ENCODE results near the gene FAM110C.

The FAM110C gene, protein sequence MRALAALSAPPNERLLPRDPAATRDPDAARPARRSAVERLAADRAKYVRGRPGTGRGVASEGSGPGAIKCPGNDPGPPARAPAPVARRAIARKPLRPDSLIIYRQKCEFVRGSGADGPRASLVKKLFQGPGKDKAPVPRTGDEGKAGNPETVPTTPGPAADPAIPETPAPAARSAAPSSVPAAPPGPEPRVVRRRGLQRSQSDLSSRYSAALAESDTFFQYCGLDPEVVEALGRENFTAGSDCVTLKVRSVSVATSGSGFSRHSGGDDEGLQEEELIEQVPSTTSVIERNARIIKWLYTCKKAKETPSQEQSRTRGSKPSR

DNA sequence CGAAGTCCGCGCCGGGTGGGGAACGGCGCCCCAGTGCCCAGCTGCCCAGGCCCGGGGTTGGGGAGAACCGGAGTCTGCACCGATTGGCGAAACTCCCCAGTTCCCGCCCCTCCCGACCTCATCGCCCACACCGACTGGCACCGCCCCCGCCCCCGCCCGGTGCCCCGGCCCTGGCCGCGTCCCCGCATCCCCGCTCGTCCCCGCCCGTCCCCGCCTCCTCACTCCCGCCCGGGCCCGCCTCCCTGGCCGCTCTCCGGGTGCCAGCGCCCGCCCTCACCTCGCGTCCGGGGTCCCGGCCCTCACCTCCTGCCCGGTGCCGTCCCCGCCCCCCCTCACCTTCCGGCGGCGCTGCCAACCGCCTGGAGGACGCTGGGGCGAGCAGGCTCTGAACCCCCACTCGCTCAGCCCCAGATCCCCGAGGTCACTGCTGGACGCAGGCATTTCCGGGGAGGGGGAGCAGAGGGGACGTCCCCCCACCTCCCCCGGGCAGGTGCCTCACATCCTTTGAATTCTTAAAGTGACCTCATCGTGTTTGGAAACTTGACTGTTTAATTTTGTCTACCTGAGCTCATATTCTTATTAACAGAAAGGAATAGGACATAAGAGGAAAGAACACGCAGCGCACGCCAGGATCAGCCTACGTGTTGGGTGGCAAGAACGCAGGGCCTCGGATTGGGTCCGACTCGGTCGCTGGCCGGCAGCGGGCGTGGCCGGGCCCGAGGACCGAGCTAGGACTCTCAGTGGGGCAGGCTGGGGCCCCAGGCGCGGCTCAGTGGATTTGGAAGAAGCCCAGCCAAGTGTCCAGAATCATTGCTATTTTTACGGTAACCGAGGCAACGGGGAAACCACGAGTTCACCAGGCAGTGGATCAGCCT, at the start of gene FAM110C:
TSS of gene FAM110C (minus strand) at position 35 of the 875 bp plus-strand sequence. CDS start 120 bp downstream, outside the sequence.
- no peaks in the 10 kb centered on the region for H3K9me2 ChIP-seq (ENCODE audit: low read depth, low read length)
- H4K20me1 ChIP-seq (ENCODE audit: insufficient read depth, low read length), result no peaks in the 10 kb centered on the region
- no peaks in the 10 kb centered on the region for H3F3A ChIP-seq (ENCODE audit: insufficient read depth, low read length)
- H3K4me2 ChIP-seq (ENCODE audit: low read length), result no peak within 1 kb of the TSS
- no peaks in the 10 kb centered on the region for H3K36me3 ChIP-seq (ENCODE audit: insufficient read depth, low read length)
- no peak within 1 kb of the TSS for H3K9ac ChIP-seq (ENCODE audit: low read length)
- no peak within 1 kb of the TSS for H3K4me3 ChIP-seq (ENCODE audit: low read depth, low read length, poor library complexity, severe bottlenecking)
- no peak within 1 kb of the TSS for H3K27ac ChIP-seq (ENCODE audit: low read depth, low read length, poor library complexity, severe bottlenecking)
- no peak within 1 kb of the TSS for H2AFZ ChIP-seq (ENCODE audit: low read length)
- H3K27me3 ChIP-seq (ENCODE audit: insufficient read depth, low read length), result no peaks in the 10 kb centered on the region
- H3K79me2 ChIP-seq (ENCODE audit: insufficient read depth, low read length), result no peaks in the 10 kb centered on the region
- TF ChIP-seq, protein P1, sequence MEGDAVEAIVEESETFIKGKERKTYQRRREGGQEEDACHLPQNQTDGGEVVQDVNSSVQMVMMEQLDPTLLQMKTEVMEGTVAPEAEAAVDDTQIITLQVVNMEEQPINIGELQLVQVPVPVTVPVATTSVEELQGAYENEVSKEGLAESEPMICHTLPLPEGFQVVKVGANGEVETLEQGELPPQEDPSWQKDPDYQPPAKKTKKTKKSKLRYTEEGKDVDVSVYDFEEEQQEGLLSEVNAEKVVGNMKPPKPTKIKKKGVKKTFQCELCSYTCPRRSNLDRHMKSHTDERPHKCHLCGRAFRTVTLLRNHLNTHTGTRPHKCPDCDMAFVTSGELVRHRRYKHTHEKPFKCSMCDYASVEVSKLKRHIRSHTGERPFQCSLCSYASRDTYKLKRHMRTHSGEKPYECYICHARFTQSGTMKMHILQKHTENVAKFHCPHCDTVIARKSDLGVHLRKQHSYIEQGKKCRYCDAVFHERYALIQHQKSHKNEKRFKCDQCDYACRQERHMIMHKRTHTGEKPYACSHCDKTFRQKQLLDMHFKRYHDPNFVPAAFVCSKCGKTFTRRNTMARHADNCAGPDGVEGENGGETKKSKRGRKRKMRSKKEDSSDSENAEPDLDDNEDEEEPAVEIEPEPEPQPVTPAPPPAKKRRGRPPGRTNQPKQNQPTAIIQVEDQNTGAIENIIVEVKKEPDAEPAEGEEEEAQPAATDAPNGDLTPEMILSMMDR (IDR thresholded peaks at IDR 0.05; ENCODE audit: low read length), result no peak
- no peak for TF ChIP-seq EZH2 (IDR thresholded peaks at IDR 0.05; ENCODE audit: borderline replicate concordance, low read length)
- H3K9me3 ChIP-seq (ENCODE audit: low read length), result no peaks in the 10 kb centered on the region
- no peaks in the 10 kb centered on the region for H3K4me1 ChIP-seq (ENCODE audit: insufficient read depth, low read length, severe bottlenecking)

DNA sequence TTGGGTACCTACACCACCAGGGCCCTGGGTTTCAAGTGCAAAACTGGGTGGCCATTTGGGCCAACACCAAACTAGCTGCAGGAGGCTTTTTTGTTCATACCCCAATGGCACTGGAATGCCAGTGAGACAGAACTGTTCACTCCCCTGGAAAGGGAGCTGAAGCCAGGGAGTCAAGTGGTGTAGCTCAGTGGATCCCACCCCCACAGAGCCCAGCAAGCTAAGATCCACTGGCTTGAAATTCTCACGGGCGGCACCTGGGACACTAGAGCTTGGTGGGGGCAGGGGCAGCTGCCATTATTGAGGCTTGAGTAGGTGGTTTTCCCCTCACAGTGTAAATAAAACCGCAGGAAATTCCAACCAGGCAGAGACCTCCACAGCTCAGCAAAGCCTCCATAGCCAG, 46.0 kb upstream of the FAM110C start:
- Histone ChIP-seq H3K27me3 (ENCODE audit: insufficient read depth, low read length) (no peaks in the 10 kb centered on the region), H3K36me3 (ENCODE audit: insufficient read depth, low read length) (no peaks in the 10 kb centered on the region), H3K9ac (ENCODE audit: low read length) (no peak overlapping the region), H3K79me2 (ENCODE audit: insufficient read depth, low read length) (no peaks in the 10 kb centered on the region), H4K20me1 (ENCODE audit: insufficient read depth, low read length) (no peaks in the 10 kb centered on the region), H2AFZ (ENCODE audit: low read length) (no peak overlapping the region), H3K27ac (ENCODE audit: low read depth, low read length, poor library complexity, severe bottlenecking) (no peak overlapping the region), H3K9me3 (ENCODE audit: low read length) (no peaks in the 10 kb centered on the region), H3K4me2 (ENCODE audit: low read length) (no peak overlapping the region), H3K9me2 (ENCODE audit: low read depth, low read length) (no peaks in the 10 kb centered on the region), H3K4me1 (ENCODE audit: insufficient read depth, low read length, severe bottlenecking) (no peaks in the 10 kb centered on the region), H3K4me3 (ENCODE audit: low read depth, low read length, poor library complexity, severe bottlenecking) (no peak overlapping the region), H3F3A (ENCODE audit: insufficient read depth, low read length) (no peaks in the 10 kb centered on the region)
- TF ChIP-seq EZH2 (IDR thresholded peaks at IDR 0.05; ENCODE audit: borderline replicate concordance, low read length), result no peak
- TF ChIP-seq, protein P1 (IDR thresholded peaks at IDR 0.05; ENCODE audit: low read length), result no peak

DNA sequence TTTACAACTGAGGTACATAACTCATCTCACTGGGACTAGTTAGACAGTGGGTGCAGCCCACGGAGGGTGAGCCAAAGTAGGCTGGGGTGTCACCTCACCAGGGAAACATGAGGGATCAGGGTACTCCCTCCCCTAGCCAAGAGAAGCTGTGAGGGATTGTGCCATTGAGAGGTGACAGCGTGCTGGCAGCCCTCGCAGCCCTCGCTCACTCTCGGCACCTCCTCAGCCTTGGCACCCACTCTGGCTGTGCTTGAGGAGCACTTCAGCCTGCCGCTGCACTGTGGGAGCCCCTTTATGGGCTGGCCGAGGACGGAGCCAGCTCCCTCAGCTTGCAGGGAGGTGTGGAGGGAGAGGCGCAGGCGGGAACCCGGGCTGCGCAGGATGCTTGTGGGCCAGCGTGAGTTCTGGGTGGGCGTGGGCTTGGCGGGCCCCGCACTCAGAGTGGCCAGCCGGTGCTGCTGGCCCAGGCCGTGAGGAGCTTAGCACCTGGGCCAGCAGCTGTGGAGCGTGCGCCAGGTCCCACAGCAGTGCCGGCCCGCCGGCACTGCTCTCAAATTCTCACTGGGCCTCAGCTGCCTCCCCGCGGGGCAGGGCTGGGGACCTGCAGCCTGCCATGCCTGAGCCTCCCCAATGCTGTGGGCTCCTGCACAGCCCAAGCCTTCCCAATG, 44.5 kb upstream of the FAM110C start:
- no peak overlapping the region for H3K9ac ChIP-seq (ENCODE audit: low read length)
- H3K4me1 ChIP-seq (ENCODE audit: insufficient read depth, low read length, severe bottlenecking), result no peaks in the 10 kb centered on the region
- H3K36me3 ChIP-seq (ENCODE audit: insufficient read depth, low read length), result no peaks in the 10 kb centered on the region
- no peaks in the 10 kb centered on the region for H3K9me2 ChIP-seq (ENCODE audit: low read depth, low read length)
- TF ChIP-seq, protein P1 (IDR thresholded peaks at IDR 0.05; ENCODE audit: low read length), result no peak
- no peaks in the 10 kb centered on the region for H3K79me2 ChIP-seq (ENCODE audit: insufficient read depth, low read length)
- no peaks in the 10 kb centered on the region for H3F3A ChIP-seq (ENCODE audit: insufficient read depth, low read length)
- H3K9me3 ChIP-seq (ENCODE audit: low read length), result no peaks in the 10 kb centered on the region
- no peak overlapping the region for H2AFZ ChIP-seq (ENCODE audit: low read length)
- no peak overlapping the region for H3K4me2 ChIP-seq (ENCODE audit: low read length)
- H3K4me3 ChIP-seq (ENCODE audit: low read depth, low read length, poor library complexity, severe bottlenecking), result no peak overlapping the region
- H3K27ac ChIP-seq (ENCODE audit: low read depth, low read length, poor library complexity, severe bottlenecking), result no peak overlapping the region
- no peaks in the 10 kb centered on the region for H4K20me1 ChIP-seq (ENCODE audit: insufficient read depth, low read length)
- H3K27me3 ChIP-seq (ENCODE audit: insufficient read depth, low read length), result no peaks in the 10 kb centered on the region

Data from OCI-LY1 (cell line).